ENCODE measurements around the gene EHD1. TPM values are rescaled to one million over a fixed set of nuclear protein-coding genes. Genes with fewer than 3 reads are reported as not detected.

Gene EHD1
- total RNA-seq, 1 experiment from 2014 or later = 340 TPM

- ATAC-seq = no peak
- no peak overlapping the region for H2AFZ ChIP-seq (ENCODE audit: low read length)
- DNase-seq = no peak
- peaks cover 78% of the 10 kb centered on the region for H3K79me2 ChIP-seq (ENCODE audit: low read length)
- H4K20me1 ChIP-seq (ENCODE audit: low read length) = peaks cover 47% of the 10 kb centered on the region
- ChIA-PET POLR2A (ENCODE audit: unreplicated experiment) (interaction anchor here (0.8 kb wide), 1 partner anchor 8 kb away, joined by 3 read pairs; no protein-coding TSS in a partner anchor), CTCF (interaction anchor here (0.9 to 1.2 kb wide), 4 partner anchors 12 to 32 kb away, joined by 3 to 10 read pairs (median 6); partner anchors contain the start of gene CDC42BPG)
- peaks cover 29% of the 10 kb centered on the region for H3K36me3 ChIP-seq (ENCODE audit: low read depth, low read length)
- BruUV-seq (replicated peaks) = no TSS peak
- peak overlapping the region; percentile 78 for H3K4me3 ChIP-seq (ENCODE audit: low read length)
- H3K27me3 ChIP-seq (ENCODE audit: low read length) = no peaks in the 10 kb centered on the region
- H3K9ac ChIP-seq (ENCODE audit: low read length) = peak overlapping the region; percentile 89
- H3K27ac ChIP-seq (ENCODE audit: low read length) = peak overlapping the region; percentile 29
- H3K4me1 ChIP-seq (ENCODE audit: insufficient read depth, low read length) = peaks cover 45% of the 10 kb centered on the region
- TF ChIP-seq EZH2 (IDR thresholded peaks at IDR 0.05; ENCODE audit: low read length, unreplicated experiment) (no peak), EZH2phosphoT487 (IDR thresholded peaks at IDR 0.05; ENCODE audit: borderline replicate concordance, low read length) (no peak), CTCF (conservative IDR thresholded peaks at IDR 0.05; ENCODE audit: low read depth, low read length) (no peak)
- no peaks in the 10 kb centered on the region for H3K9me3 ChIP-seq (ENCODE audit: low read length)
- intact Hi-C loops (cut with micrococcal nuclease) = no loop called here
- H3K4me2 ChIP-seq (ENCODE audit: low read length) = peak overlapping the region; percentile 87
- no peaks in the 10 kb centered on the region for H3K9me2 ChIP-seq (replicated peaks; ENCODE audit: low read length)
- H3F3A ChIP-seq (ENCODE audit: low read length, unreplicated experiment) = no peaks in the 10 kb centered on the region
These were observed 2.1 kb downstream of the EHD1 start for GRCh38 chr11:64876229-64876750.

- H3K27ac ChIP-seq (ENCODE audit: low read length) = no peak overlapping the region
- H3F3A ChIP-seq (ENCODE audit: low read length, unreplicated experiment) = peaks cover under 1% of the 10 kb centered on the region
- no peak overlapping the region for H2AFZ ChIP-seq (ENCODE audit: low read length)
- peaks cover 53% of the 10 kb centered on the region for H4K20me1 ChIP-seq (ENCODE audit: low read length)
- no peaks in the 10 kb centered on the region for H3K27me3 ChIP-seq (ENCODE audit: low read length)
- no peak for DNase-seq
- H3K9me3 ChIP-seq (ENCODE audit: low read length) = no peaks in the 10 kb centered on the region
- POLR2A ChIA-PET (ENCODE audit: unreplicated experiment) = no interaction called here
- ATAC-seq = no peak
- TF ChIP-seq CTCF (conservative IDR thresholded peaks at IDR 0.05; ENCODE audit: low read depth, low read length) (peak; percentile 52), EZH2phosphoT487 (IDR thresholded peaks at IDR 0.05; ENCODE audit: borderline replicate concordance, low read length) (no peak)
- peak overlapping the region; percentile 87 for H3K4me2 ChIP-seq (ENCODE audit: low read length)
- peaks cover 35% of the 10 kb centered on the region for H3K36me3 ChIP-seq (ENCODE audit: low read depth, low read length)
- H3K4me3 ChIP-seq (ENCODE audit: low read length) = peak overlapping the region; percentile 78
- H3K9me2 ChIP-seq (replicated peaks; ENCODE audit: low read length) = no peaks in the 10 kb centered on the region
- H3K9ac ChIP-seq (ENCODE audit: low read length) = peak overlapping the region; percentile 89; the same call in 1 of the 2 replicates
- intact Hi-C loops (cut with micrococcal nuclease) = no loop called here
- no TSS peak for BruUV-seq (replicated peaks)
- H3K79me2 ChIP-seq (ENCODE audit: low read length) = peaks cover 85% of the 10 kb centered on the region
- peaks cover 52% of the 10 kb centered on the region for H3K4me1 ChIP-seq (ENCODE audit: insufficient read depth, low read length)
- CTCF ChIA-PET = interaction anchor here (0.9 to 1.0 kb wide), 2 partner anchors 27 to 31 kb away, joined by 3 to 6 read pairs; partner anchors contain the start of gene CDC42BPG
These were observed 2.8 kb downstream of the EHD1 start for GRCh38 chr11:64875369-64876228.
